A549 treated with CpdA at 1 μM for 4 hours (cell line): ENCODE data around the gene ABHD11. TPM values are rescaled to one million over a fixed set of nuclear protein-coding genes. Genes with fewer than 3 reads are reported as not detected.

Experiments
- total RNA-seq: library from RNA; stranded (reverse); fragments of 200-300 nt; extraction: Qiagen RNA extraction; gene quantifications from 5 replicates; pipeline ENCODE4 v1.2.3, GENCODE V29; 2022; ENCODE audit warnings: low read depth

The ABHD11 gene, protein sequence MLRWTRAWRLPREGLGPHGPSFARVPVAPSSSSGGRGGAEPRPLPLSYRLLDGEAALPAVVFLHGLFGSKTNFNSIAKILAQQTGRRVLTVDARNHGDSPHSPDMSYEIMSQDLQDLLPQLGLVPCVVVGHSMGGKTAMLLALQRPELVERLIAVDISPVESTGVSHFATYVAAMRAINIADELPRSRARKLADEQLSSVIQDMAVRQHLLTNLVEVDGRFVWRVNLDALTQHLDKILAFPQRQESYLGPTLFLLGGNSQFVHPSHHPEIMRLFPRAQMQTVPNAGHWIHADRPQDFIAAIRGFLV
- total RNA-seq = 18.8 to 26.8 TPM (median 25.0 TPM) in 5 replicates

DNA sequence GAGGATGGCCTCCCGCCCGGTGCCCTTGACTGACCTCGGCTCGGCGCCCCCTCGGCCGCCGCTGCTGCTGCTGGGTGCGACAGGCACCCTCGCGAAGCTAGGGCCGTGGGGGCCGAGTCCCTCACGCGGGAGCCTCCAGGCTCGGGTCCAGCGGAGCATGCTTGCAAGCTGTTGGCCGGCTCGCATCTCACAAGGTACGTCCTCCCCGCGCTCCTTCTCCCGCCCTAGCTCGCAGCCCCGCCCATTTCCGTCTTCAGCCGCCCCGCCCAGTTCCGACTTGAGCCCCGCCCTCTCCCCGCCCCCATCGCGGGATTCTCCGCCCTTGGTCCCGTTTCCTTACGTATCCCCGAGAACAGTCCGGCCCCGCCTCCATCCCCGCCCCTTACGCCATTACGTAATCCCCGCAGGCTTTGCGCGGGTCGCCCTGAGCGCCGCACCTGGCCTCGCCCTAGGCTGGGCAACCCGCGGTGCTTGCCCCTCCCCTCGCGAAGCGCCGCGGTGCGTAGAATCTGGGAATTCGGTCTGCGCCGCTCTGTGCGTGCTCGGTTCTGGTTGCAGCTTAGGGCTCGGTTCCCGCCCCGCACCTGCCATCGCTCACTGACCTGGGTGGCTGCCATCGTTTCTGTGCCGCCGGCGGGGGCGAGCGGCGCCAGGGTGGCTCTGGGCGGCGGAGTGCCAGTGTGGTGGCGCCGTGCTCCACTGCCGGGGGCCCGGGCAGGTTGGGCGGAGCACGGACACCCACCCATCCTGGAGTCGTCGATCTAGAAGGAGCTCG, at the start of gene ABHD11:
TSS of gene ABHD11 (minus strand) at position 191 of the 775 bp plus-strand sequence. CDS start at position 159, 32 bp downstream.

DNA sequence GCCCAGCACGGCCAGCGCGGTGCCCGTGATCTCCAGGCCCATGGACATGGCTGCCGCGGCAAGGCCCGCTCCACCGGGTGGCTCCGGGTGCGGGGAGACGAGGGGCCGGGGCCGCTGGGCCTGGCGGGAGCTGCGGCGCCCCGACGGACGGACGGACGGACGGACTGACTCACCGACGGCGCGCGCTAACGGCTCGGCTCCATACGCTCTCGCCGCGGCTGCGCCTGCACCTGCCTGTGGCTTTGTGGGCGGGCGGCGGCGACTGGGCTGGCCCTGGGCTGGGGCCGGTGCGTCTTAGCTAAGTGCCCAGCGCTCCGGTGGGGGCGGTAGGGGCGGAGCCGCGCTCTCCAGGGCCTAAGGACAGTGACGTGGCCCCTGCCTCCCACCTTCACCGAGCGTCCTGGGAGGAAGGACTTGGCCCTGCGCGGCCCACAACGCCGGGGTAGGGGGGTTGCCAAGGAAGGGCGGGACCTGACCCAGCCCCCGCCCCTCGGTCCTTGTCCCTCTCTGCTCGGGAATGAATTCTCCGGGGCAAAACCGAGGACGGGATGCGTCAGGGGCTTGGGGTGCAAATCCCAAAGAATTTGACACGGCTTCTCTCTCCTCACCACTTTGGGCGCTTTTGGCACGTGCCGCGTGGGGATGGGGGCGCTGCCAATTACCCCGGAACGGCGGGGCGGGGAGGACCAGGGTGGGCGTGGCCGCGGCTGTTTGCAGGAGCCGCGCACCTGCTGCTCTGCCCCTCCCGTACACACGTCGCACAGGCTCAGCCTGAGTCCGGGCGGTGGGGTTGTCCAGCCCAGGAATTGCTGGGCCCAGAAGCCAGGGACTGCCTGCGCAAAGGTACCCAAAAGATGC, 31.6 kb upstream of the ABHD11 start, which contains the start of gene CLDN3:
TSS of gene CLDN3 (minus strand) at position 269 of the 858 bp plus-strand sequence. CDS start at position 48, 221 bp downstream.

GRCh38 chr7:73718905-73719805, 19.4 kb downstream of the ABHD11 start, which contains the start of gene STX1A:
TSS of gene STX1A (minus strand) at chr7:73719669. CDS start at chr7:73719631, 38 bp downstream.

Other genes starting within 250 kb of the ABHD11 start
- 54.1 to 72.4 TPM (median 61.7 TPM) in 5 replicates for gene BAZ1B, start 216.5 kb downstream of the ABHD11 start, total RNA-seq
- 62.6 to 80.5 TPM (median 71.7 TPM) in 5 replicates for gene BCL7B, start 181.1 kb downstream of the ABHD11 start, total RNA-seq
- 52.8 to 61.3 TPM (median 55.6 TPM) in 5 replicates for gene TBL2, start 160.2 kb downstream of the ABHD11 start, total RNA-seq
- gene MLXIPL, start 114.3 kb downstream of the ABHD11 start, total RNA-seq = 0.78 to 1.7 TPM (median 1.4 TPM) in 5 replicates
- 2.2 to 5.4 TPM (median 4.5 TPM) in 5 replicates for gene VPS37D, start 71.0 kb downstream of the ABHD11 start, total RNA-seq
- gene DNAJC30, start 55.3 kb downstream of the ABHD11 start, total RNA-seq = 7.7 to 10.7 TPM (median 9.2 TPM) in 5 replicates
- 122 to 159 TPM (median 137 TPM) in 5 replicates for gene BUD23, start 55.2 kb downstream of the ABHD11 start, total RNA-seq
- gene STX1A, start 19.1 kb downstream of the ABHD11 start, total RNA-seq = 74.5 to 85.6 TPM (median 84.1 TPM) in 5 replicates
- gene CLDN3, start 31.5 kb upstream of the ABHD11 start, total RNA-seq = 1.4 to 3.8 TPM (median 3.1 TPM) in 5 replicates
- gene CLDN4, start 92.2 kb upstream of the ABHD11 start, total RNA-seq = 3.2 to 7.0 TPM (median 4.9 TPM) in 5 replicates
- 6.2 to 10.7 TPM (median 10.3 TPM) in 5 replicates for gene METTL27, start 103.7 kb upstream of the ABHD11 start, total RNA-seq
- gene TMEM270, start 122.4 kb upstream of the ABHD11 start, total RNA-seq = 0.17 to 0.23 TPM (median 0.20 TPM) in 3 of 5 replicates, not detected in the others